BLaER1 treated with 17β-estradiol and CSF1 and Interleukin-3, amounts not matched to agents 10 nM and 100 nM (cell line): ENCODE data around the gene EFCAB12.

ENCODE experiments used
- H3K27ac ChIP-seq, 11 experiments: shearing (Covaris generic); formaldehyde crosslinking; 2 replicates each; pipeline ENCODE4 v1.8.1; 2022
- H3K27me3 ChIP-seq, 11 experiments: shearing (Covaris generic); formaldehyde crosslinking; 2 replicates each; pipeline ENCODE4 v1.8.1; 2022
- H3K36me3 ChIP-seq, 11 experiments: shearing (Covaris generic); formaldehyde crosslinking; 2 replicates each; pipeline ENCODE4 v1.8.1; 2022
- H3K4me1 ChIP-seq, 10 experiments: shearing (Covaris generic); formaldehyde crosslinking; 2 replicates each; pipeline ENCODE4 v1.8.1; 2022
- H3K4me2 ChIP-seq, 11 experiments: shearing (Covaris generic); formaldehyde crosslinking; 2 replicates each; pipeline ENCODE4 v1.8.1; 2022
- H3K4me3 ChIP-seq, 10 experiments: shearing (Covaris generic); formaldehyde crosslinking; 2 replicates each; pipeline ENCODE4 v1.8.1; 2022
- H3K9ac ChIP-seq, 11 experiments: shearing (Covaris generic); formaldehyde crosslinking; 2 replicates each; pipeline ENCODE4 v1.8.1; 2022
- H3K9me3 ChIP-seq, 11 experiments: shearing (Covaris generic); formaldehyde crosslinking; replicated peaks in 1 of 11; 2 replicates each; pipeline ENCODE4 v1.8.1; 2022
- H4K20me1 ChIP-seq, 11 experiments: shearing (Covaris generic); formaldehyde crosslinking; 2 replicates each; pipeline ENCODE4 v1.8.1; 2022
- Cebpa-rat ChIP-seq, 11 experiments: shearing (Covaris generic); IDR thresholded peaks; 2 replicates each; pipeline ENCODE4 v1.8.1; 2022

EFCAB12 gene

GRCh38 chr3:129356756-129357425, 71.5 kb downstream of the EFCAB12 start:
- Histone ChIP-seq H3K4me2 (no peak overlapping the region), H3K27ac (no peak overlapping the region; a peak in 1 of 22 replicates), H4K20me1 (no peaks in the 10 kb centered on the region), H3K27me3 (no peaks in the 10 kb centered on the region), H3K9me3 (no peaks in the 10 kb centered on the region), H3K9ac (no peak overlapping the region), H3K4me3 (no peak overlapping the region), H3K4me1 (peaks cover 0 to 6% (median 0%) of the 10 kb centered on the region in 10 experiments; a peak in 2 of 20 replicates), H3K36me3 (no peaks in the 10 kb centered on the region)
- no peak for TF ChIP-seq Cebpa-rat (IDR thresholded peaks at IDR 0.05)

- Histone ChIP-seq H3K27me3 (no peaks in the 10 kb centered on the region), H3K36me3 (no peaks in the 10 kb centered on the region), H3K4me1 (peaks cover 0 to 8% (median 2%) of the 10 kb centered on the region in 10 experiments; a peak in 5 of 20 replicates), H3K9ac (no peak overlapping the region), H3K4me2 (no peak overlapping the region), H3K9me3 (no peaks in the 10 kb centered on the region), H3K4me3 (no peak overlapping the region), H3K27ac (no peak overlapping the region), H4K20me1 (no peaks in the 10 kb centered on the region)
- no peak for TF ChIP-seq Cebpa-rat (IDR thresholded peaks at IDR 0.05)
These were observed 74.9 kb downstream of the EFCAB12 start for GRCh38 chr3:129353589-129353941.

DNA sequence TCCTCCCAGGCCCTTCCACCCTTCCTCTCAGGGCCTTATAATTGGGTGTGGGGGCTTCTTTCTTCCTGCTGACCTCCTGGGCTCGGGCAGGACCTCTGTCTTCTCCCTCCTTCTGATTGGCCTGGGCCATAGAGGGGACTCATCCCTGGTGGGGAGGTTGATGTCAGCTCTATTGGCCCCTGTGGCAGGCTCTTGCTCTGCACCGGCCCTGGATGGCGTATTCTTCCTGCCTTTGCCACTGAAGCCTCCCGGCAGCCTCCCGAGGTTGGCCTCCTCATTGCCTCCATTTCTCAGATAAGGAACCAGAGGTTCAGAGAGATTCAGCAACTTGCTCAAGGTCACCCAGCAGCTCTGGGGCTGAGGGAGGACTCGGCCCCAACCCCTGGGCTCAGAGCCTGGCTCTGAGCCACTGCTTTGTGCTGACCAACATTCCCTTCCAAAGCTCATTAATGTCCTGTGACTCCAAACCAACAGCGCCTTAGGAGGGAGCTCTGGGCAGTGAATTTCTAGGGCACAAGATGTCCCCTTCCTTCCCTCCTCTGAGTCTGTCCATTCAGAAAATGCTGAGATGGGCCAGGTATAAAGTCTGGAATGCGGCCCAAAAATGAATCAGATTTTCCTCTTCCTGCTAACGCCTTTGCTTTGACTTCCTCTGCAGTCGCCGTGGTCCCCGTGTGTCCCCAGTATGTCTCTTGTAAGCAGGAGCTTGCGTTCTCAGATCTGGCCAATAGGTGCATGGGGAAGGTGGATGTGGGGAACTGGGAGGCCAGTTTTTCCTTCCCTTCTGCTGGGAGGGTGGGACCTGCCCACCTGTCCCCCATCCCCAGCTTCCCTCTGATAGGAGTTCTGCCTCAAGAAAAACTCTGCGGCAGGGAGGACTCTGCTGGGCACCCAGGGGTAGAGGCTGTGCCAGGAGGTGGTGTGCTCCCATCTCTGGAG, 75.5 kb downstream of the EFCAB12 start:
- Histone ChIP-seq H4K20me1 (no peaks in the 10 kb centered on the region), H3K4me2 (no peak overlapping the region), H3K36me3 (no peaks in the 10 kb centered on the region), H3K27me3 (no peaks in the 10 kb centered on the region), H3K4me1 (peaks cover 0 to 8% (median 2%) of the 10 kb centered on the region in 10 experiments; a peak in 5 of 20 replicates), H3K27ac (no peak overlapping the region), H3K9ac (no peak overlapping the region), H3K9me3 (no peaks in the 10 kb centered on the region), H3K4me3 (no peak overlapping the region)
- no peak for TF ChIP-seq Cebpa-rat (IDR thresholded peaks at IDR 0.05)

DNA sequence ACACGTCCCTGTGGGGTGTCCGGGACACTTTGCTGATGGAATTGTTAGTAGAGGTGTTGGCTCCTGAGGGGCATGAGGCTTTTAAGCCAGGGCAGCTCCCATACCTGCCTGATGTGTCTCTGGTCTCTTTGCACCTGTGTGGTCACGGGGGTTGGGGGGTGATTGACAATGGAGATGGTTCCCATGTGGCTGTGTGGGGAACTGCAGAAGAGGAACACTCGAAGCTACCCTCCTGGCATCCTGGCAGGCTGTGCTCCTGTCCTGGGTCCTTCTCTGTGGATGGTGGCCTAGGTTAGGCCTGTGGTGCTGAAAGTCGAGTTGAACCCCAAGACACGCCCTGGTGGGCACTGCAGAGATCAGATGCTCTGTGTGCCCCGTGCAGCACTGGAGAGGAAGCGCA, 76.4 kb downstream of the EFCAB12 start:
- H3K4me1 ChIP-seq: peaks cover 5 to 12% (median 7%) of the 10 kb centered on the region in 10 experiments; a peak in 18 of 20 replicates
- no peaks in the 10 kb centered on the region for H3K27me3 ChIP-seq
- H4K20me1 ChIP-seq: no peaks in the 10 kb centered on the region
- no peaks in the 10 kb centered on the region for H3K36me3 ChIP-seq
- no peak for TF ChIP-seq Cebpa-rat (IDR thresholded peaks at IDR 0.05)
- no peak overlapping the region for H3K27ac ChIP-seq
- H3K9ac ChIP-seq: no peak overlapping the region
- H3K4me3 ChIP-seq: no peak overlapping the region
- no peak overlapping the region for H3K4me2 ChIP-seq
- H3K9me3 ChIP-seq: no peaks in the 10 kb centered on the region
